Endodermal cell (in vitro differentiated cells): ENCODE measurements around the gene BEST3. TPM values are rescaled to one million over a fixed set of nuclear protein-coding genes. Genes with fewer than 3 reads are reported as not detected.

Experiments used
- DNase-seq: peaks from one replicate; pipeline ENCODE4 v3.0.0-alpha.2; 2017
- H3K27ac ChIP-seq: 2 replicates; pipeline ENCODE4 v1.5.1; 2013; ENCODE audit warnings: mild to moderate bottlenecking, low read depth, low read length, moderate library complexity
- H3K27me3 ChIP-seq: 2 replicates; pipeline ENCODE4 v1.6.1; 2013; ENCODE audit warnings: mild to moderate bottlenecking, low read length, moderate library complexity; ENCODE audit not compliant: insufficient read depth, control insufficient read depth, poor library complexity, severe bottlenecking
- H3K36me3 ChIP-seq: 2 replicates; pipeline ENCODE4 v1.7.0; 2013; ENCODE audit warnings: mild to moderate bottlenecking, low read length, moderate library complexity; ENCODE audit not compliant: control insufficient read depth, insufficient read depth
- H3K4me1 ChIP-seq: one replicate; pipeline ENCODE4 v1.7.0; 2013; ENCODE audit warnings: low read length; ENCODE audit not compliant: control insufficient read depth, insufficient read depth
- H3K4me3 ChIP-seq: 2 replicates; pipeline ENCODE4 v1.5.1; 2013; ENCODE audit warnings: mild to moderate bottlenecking, low read length, moderate library complexity
- H3K9ac ChIP-seq: 2 replicates; pipeline ENCODE4 v1.6.1; 2013; ENCODE audit warnings: mild to moderate bottlenecking, low read length, moderate library complexity; ENCODE audit not compliant: poor library complexity, severe bottlenecking; ENCODE audit errors: extremely low read depth
- H3K9me3 ChIP-seq: 2 replicates; pipeline ENCODE4 v1.6.1; 2013; ENCODE audit warnings: mild to moderate bottlenecking, low read length, moderate library complexity; ENCODE audit not compliant: control insufficient read depth
- H3K27ac Mint-ChIP-seq: 2 replicates; pipeline ENCODE4 v1.8.0; 2020; ENCODE audit warnings: mixed read lengths
- H3K27me3 Mint-ChIP-seq: 2 replicates; pipeline ENCODE4 v1.8.0; 2021; ENCODE audit warnings: mild to moderate bottlenecking, mixed read lengths; ENCODE audit not compliant: insufficient read depth
- H3K36me3 Mint-ChIP-seq: 2 replicates; pipeline ENCODE4 v1.8.0; 2020; ENCODE audit warnings: low read depth, mixed read lengths
- H3K4me1 Mint-ChIP-seq: 2 replicates; pipeline ENCODE4 v1.8.0; 2020; ENCODE audit warnings: mixed read lengths
- H3K4me3 Mint-ChIP-seq: 2 replicates; pipeline ENCODE4 v1.8.0; 2020; ENCODE audit warnings: mild to moderate bottlenecking, moderate library complexity, mixed read lengths
- H3K9me3 Mint-ChIP-seq: 2 replicates; pipeline ENCODE4 v1.8.0; 2020; ENCODE audit warnings: mild to moderate bottlenecking, mixed read lengths
- WGBS, 2 experiments: methylation state at CpG; one replicate each; pipeline versions ENCODE4 v1.1.5 to v1.1.7; 2013; ENCODE audit warnings: missing lambda C conversion rate in 2 of 2, mixed read lengths in 1 of 2; ENCODE audit not compliant: insufficient coverage in 1 of 2, insufficient read length in 1 of 2; 5-methylcytosine and 5-hydroxymethylcytosine counted together
- total RNA-seq, 2 donors: library from RNA; stranded (reverse); fragmentation: NEBNext Ultra II Directional in 1 of 2; extraction: Animal tissue kit (Norgen Biotek cat#: 25700) in 1 of 2; gene quantifications; 2 replicates in 1 of 2; 3 replicates in 1 of 2; pipeline ENCODE4 v1.2.1, GENCODE V29; 2021
- TF ChIP-seq, protein P1 (sequence below): fragments of 200-600 bp; sonication (generic); conservative IDR thresholded peaks from 2 replicates; pipeline ENCODE4 v1.5.0; 2021; ENCODE audit warnings: antibody characterized with exemption, mild to moderate bottlenecking

The BEST3 gene
- total RNA-seq, 2 donors from 2014 or later = not detected

GRCh38 chr12:69714542-69714941 lies 15.4 kb upstream of the BEST3 start:
- H3K36me3 Mint-ChIP-seq = no peaks in the 10 kb centered on the region
- Histone ChIP-seq H3K4me1 (no peaks in the 10 kb centered on the region), H3K36me3 (no peaks in the 10 kb centered on the region), H3K9me3 (no peaks in the 10 kb centered on the region), H3K27ac (no peak overlapping the region), H3K27me3 (no peaks in the 10 kb centered on the region), H3K4me3 (no peak overlapping the region), H3K9ac (no peak overlapping the region)
- DNase-seq = no peak
- 84 to 90% methylated on average over 2 to 3 of the region's 3 CpGs for WGBS, 2 experiments
- H3K4me3 Mint-ChIP-seq = no peak overlapping the region
- no peaks in the 10 kb centered on the region for H3K4me1 Mint-ChIP-seq
- TF ChIP-seq, protein P1, sequence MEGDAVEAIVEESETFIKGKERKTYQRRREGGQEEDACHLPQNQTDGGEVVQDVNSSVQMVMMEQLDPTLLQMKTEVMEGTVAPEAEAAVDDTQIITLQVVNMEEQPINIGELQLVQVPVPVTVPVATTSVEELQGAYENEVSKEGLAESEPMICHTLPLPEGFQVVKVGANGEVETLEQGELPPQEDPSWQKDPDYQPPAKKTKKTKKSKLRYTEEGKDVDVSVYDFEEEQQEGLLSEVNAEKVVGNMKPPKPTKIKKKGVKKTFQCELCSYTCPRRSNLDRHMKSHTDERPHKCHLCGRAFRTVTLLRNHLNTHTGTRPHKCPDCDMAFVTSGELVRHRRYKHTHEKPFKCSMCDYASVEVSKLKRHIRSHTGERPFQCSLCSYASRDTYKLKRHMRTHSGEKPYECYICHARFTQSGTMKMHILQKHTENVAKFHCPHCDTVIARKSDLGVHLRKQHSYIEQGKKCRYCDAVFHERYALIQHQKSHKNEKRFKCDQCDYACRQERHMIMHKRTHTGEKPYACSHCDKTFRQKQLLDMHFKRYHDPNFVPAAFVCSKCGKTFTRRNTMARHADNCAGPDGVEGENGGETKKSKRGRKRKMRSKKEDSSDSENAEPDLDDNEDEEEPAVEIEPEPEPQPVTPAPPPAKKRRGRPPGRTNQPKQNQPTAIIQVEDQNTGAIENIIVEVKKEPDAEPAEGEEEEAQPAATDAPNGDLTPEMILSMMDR = no peak
- H3K27me3 Mint-ChIP-seq = no peaks in the 10 kb centered on the region
- no peak overlapping the region for H3K27ac Mint-ChIP-seq
- no peaks in the 10 kb centered on the region for H3K9me3 Mint-ChIP-seq

- no peaks in the 10 kb centered on the region for H3K9me3 ChIP-seq
- no peak overlapping the region for H3K27ac ChIP-seq
- Mint-ChIP-seq H3K27me3 (no peaks in the 10 kb centered on the region), H3K36me3 (no peaks in the 10 kb centered on the region), H3K4me1 (no peaks in the 10 kb centered on the region), H3K27ac (no peak overlapping the region), H3K4me3 (no peak overlapping the region), H3K9me3 (no peaks in the 10 kb centered on the region)
- H3K4me1 ChIP-seq = no peaks in the 10 kb centered on the region
- 94 to 96% methylated on average over 2 of the region's 2 CpGs for WGBS, 2 experiments
- H3K27me3 ChIP-seq = no peaks in the 10 kb centered on the region
- H3K36me3 ChIP-seq = no peaks in the 10 kb centered on the region
- no peak overlapping the region for H3K9ac ChIP-seq
- DNase-seq = no peak
- H3K4me3 ChIP-seq = no peak overlapping the region
- TF ChIP-seq, protein P1 = no peak
Observed at GRCh38 chr12:69712826-69713225, 13.7 kb upstream of the BEST3 start.

DNA sequence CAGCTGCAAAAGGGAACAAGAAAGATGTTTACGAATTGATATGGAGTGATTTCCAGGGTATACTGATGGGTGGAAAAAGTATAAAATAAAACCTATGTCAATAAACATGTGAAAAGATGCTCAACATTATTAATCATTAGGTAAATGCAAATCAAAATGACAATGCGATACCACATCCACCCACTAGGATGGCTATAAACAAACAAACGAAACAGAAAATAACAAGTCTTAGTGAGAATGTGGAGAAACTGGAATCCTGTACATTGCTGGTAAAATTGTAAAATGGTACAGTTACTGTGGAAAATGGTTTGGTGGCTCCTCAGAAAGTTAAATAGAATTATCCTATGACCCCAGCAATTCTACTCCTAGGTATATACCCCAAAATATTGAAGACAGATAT lies 9.5 kb upstream of the BEST3 start:
- no peaks in the 10 kb centered on the region for H3K36me3 ChIP-seq
- no peaks in the 10 kb centered on the region for H3K4me1 ChIP-seq
- H3K27me3 ChIP-seq = no peaks in the 10 kb centered on the region
- no peak overlapping the region for H3K27ac Mint-ChIP-seq
- H3K36me3 Mint-ChIP-seq = no peaks in the 10 kb centered on the region
- 100% methylated on average over 1 to 2 of the region's 3 CpGs for WGBS, 2 experiments
- no peak overlapping the region for H3K27ac ChIP-seq
- no peaks in the 10 kb centered on the region for H3K9me3 ChIP-seq
- H3K9ac ChIP-seq = no peak overlapping the region
- TF ChIP-seq, protein P1 = peak; percentile 57
- H3K4me1 Mint-ChIP-seq = no peaks in the 10 kb centered on the region
- no peak for DNase-seq
- H3K4me3 Mint-ChIP-seq = no peak overlapping the region
- H3K9me3 Mint-ChIP-seq = no peaks in the 10 kb centered on the region
- no peak overlapping the region for H3K4me3 ChIP-seq
- H3K27me3 Mint-ChIP-seq = no peaks in the 10 kb centered on the region
